GM19240 (cell line): ENCODE data around the gene EFL1.

Source experiments
- DNase-seq: peaks from one replicate; pipeline ENCODE4 v3.0.0; 2011; ENCODE audit warnings: low spot score; ENCODE audit not compliant: insufficient read length

Gene EFL1

GRCh38 chr15:82165948-82166376 is 96.6 kb downstream of the EFL1 start:
- DNase-seq: no peak

GRCh38 chr15:82159922-82160321 is 102.6 kb downstream of the EFL1 start:
- no peak for DNase-seq

- DNase-seq: no peak
These were observed 103.7 kb downstream of the EFL1 start for GRCh38 chr15:82158811-82159210.

GRCh38 chr15:82150645-82151044 is 111.9 kb downstream of the EFL1 start:
- DNase-seq: no peak

DNA sequence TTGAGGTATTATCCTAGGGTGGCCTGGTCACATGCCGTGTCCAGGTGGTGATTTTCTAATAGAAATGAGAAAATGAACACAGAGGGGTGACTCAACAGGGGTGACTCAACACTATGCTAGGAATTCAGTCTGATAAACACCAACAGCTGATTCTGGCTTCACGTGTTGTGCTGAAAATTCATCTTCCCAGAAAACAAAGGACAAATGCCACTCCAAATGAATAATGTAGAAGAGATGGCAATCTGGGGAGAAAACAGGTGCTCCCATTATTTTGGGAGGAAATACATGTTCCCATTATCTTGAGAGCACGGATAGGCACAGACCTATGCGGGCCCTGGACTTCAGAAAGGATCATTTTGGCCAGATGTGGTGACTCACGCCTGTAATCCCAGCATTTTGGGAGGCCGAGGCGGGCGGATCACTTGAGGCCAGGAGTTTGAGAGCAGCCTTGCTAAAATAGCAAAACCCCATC is 115.5 kb downstream of the EFL1 start:
- DNase-seq: no peak

DNA sequence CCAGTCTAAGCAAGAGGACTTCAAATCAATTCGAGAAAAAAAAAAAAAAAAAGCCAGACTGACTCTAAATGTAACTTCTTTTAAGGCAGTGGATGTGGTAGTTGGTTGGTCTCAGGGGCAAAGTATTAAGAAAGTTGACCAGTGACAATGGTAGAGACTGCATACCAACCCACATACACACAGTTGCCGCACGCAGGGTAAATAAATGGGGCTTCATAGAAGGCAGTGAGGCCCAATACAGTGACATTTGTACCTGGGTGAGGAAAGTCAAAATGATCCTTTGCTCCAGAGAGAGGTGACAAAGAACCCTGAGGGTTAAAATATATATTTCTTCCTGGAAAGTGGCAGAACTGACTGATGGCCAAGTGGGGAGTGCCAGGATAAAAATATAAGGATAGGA is 116.0 kb downstream of the EFL1 start:
- no peak for DNase-seq

DNA sequence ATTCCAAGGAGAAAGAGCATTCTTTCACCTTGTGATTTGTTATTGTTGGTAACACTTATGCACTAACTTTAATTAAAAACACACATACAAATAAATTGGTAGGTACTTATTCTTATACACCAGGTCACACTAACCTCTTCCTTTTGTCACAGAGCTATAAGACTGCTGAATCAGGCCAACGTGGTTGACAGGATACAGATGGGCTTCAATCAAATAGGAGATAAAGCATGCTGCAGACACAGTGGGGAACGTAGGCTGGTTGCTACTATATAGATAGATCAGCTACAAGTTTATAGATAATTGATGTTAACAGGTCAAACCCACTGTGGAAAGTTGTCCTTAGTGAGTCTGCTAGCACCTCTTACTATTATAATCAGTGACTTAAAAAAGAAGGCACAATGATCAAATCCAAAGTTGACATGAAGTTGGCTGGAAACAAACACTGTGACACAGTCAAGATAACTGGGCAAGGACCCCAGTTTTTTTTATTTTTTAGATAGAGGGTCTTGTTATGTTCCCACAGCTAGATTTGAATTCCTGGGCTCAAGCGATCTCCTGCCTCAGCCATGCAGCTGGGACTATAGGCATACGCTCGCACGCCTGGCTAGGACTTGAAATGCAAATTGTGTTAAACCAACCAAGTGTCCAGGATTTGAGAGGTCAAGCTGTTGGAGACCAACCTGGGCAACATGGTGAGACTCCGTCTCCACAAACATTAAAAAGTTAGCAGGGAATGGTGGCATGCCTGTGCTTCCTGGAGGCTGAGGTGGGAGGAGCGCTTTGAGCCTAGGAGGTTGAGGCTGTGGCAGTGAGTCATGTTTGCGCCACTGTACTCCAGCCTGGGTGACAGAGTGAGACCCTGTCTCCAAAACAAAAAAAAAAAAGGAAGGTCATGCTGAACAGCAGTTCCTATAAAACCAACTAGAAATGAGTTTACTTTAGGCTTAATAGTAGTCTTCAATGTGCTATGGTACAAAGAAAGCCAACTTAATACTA is 118.8 kb downstream of the EFL1 start:
- no peak for DNase-seq

- DNase-seq: no peak
These were observed 121.6 kb downstream of the EFL1 start for GRCh38 chr15:82140886-82141285.

GRCh38 chr15:82139823-82140268 is 122.7 kb downstream of the EFL1 start:
- peak; percentile 23 for DNase-seq

- DNase-seq: no peak
These were observed 124.2 kb downstream of the EFL1 start for GRCh38 chr15:82138306-82138705.

DNA sequence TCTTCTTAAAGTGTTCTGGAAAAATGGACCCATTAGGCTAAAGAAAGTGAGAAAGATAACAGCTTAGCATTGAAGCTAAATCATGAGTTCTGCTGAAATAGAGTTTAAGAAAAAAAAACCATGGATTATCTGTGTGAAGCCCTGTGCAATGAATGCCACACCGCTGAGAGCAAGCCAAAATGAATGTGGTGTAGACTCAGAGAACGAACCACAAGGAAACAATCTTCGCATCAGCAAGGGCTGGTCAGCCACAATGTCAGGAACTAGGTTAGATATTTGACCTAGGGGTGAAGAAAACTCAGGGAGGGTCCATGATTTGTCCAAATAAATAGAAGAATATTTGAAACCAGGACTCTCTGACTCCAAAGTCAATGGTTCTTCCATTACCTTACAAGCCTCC is 125.3 kb downstream of the EFL1 start:
- DNase-seq: no peak

DNA sequence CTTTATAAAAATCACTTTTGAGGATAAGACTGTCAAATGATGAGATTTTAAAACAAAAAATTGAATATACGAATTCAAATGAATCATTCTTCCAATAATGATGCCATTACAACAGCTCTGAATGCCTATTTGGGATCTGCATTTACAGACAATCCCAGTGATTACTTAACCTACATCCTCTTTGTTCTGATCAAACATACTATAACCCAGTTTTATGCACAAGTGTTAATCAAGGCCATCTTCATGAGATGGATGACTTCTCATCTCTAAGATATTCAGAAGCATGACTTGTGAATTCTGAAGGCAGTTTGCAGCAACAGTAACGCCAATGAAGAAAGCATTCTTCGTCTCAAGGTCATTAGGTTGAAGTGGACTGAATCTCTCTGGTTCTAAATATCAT is 126.4 kb downstream of the EFL1 start:
- no peak for DNase-seq

- no peak for DNase-seq
These were observed 126.9 kb downstream of the EFL1 start for GRCh38 chr15:82135638-82136037.

GRCh38 chr15:82134461-82134860 is 128.1 kb downstream of the EFL1 start:
- DNase-seq: no peak

DNA sequence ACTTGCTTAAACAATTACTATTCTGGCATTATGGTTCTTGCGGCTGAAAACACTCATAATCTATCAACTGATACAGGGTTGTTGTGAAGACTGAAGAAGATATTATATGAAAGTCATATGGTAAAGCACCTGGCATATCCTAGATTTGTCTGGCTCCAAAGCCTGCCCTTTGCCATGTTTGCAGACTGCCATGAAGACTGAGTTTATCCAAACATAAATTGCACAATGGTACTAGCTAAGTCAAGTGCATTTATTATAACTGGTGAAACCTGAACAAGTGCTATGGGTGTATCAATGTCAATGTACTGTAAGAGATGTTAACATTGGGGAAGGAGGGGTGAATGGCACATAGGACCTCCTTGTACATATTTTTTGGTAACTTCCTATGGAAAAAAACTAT is 129.3 kb downstream of the EFL1 start:
- DNase-seq: no peak

GRCh38 chr15:82132742-82133141 is 129.8 kb downstream of the EFL1 start:
- DNase-seq: no peak

GRCh38 chr15:82132096-82132495 is 130.4 kb downstream of the EFL1 start:
- DNase-seq: no peak

DNA sequence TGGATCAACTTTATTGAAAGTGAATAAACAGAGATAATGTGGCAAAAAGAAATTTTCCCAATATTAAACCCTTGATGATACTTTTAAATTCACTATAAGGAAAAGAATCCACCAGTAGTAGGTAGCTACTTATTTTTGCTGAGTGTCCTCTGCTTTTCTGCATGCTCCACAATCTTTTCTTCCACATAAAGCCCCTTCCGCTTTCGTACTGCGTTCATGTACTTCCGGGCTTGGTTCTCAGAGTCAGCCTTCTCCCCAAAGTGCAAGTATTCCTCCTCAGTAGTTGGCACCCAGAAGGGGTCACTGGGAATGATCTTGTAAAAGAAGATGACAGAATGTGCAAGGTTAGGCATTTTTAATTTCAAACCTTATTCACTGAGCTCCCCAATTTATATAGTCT is 132.3 kb downstream of the EFL1 start:
- no peak for DNase-seq

GRCh38 chr15:82129761-82130160 is 132.8 kb downstream of the EFL1 start:
- DNase-seq: no peak

GRCh38 chr15:82129149-82129692 is 133.3 kb downstream of the EFL1 start:
- DNase-seq: no peak

DNA sequence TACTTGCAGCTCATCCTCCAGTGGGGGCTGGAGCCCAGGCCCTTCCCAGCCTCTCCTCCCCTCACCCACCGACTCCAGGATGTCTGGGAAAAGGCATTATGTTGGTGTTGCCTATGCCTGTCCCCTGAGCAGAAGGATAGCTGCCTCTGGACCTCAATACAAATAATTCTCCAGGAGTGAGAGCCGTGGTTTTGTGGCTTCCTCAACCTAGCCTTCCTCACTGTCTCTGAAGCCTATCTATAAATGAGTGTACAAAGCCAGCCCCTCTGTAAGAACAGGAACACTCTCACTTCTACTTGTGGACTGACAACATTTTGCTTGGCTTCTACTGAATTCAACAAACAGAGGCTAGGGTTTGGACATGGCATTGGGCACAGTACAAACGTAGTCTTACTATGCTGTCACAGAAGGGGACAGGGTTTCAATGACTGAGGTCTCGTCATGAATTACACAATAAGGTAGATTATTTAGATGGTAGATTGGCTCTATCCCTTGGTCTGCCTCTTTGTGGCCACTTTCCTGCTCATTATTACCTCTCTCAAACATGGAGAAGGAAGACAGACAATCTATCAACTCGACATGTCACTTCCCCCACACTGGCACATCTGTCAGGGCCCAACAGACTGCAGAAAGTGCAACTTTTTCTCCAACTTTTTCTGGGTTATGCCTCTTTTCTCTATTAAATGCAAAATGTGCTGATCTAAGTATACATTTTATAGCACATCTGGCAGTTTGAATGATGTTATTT is 134.0 kb downstream of the EFL1 start:
- DNase-seq: no peak

- DNase-seq: no peak
These were observed 135.0 kb downstream of the EFL1 start for GRCh38 chr15:82127581-82127980.
